Measurements from ENCODE around the gene GPR132.
A peak's percentile ranks its signal among the peaks of the same experiment; 100 is the strongest.
"Not testable (repeated sequence)": the region's sequence is repeated elsewhere in the genome, so short reads cannot be mapped to it uniquely, and the experiment has no call there.

The GPR132 gene

GRCh38 chr14:105059035-105059924, 6.0 kb downstream of the GPR132 start:
- DNase-seq: peak; percentile 49

GRCh38 chr14:105058521-105059034, 6.7 kb downstream of the GPR132 start:
- DNase-seq: no peak

GRCh38 chr14:105056303-105056831, 8.9 kb downstream of the GPR132 start:
- DNase-seq: no peak

GRCh38 chr14:105055736-105056302, 9.4 kb downstream of the GPR132 start:
- no peak for DNase-seq

- DNase-seq: no peak
These were observed 9.9 kb downstream of the GPR132 start for GRCh38 chr14:105055334-105055733.

- no peak for DNase-seq
These were observed 11.2 kb downstream of the GPR132 start for GRCh38 chr14:105053996-105054395.

- no peak for DNase-seq
These were observed 11.8 kb downstream of the GPR132 start for GRCh38 chr14:105053421-105053820.

- DNase-seq: no peak
These were observed 13.1 kb downstream of the GPR132 start for GRCh38 chr14:105052110-105052458.

- DNase-seq: no peak
These were observed 13.8 kb downstream of the GPR132 start for GRCh38 chr14:105051182-105052109.

- DNase-seq: no peak
These were observed 14.7 kb downstream of the GPR132 start for GRCh38 chr14:105050551-105050897.

- no peak for DNase-seq
These were observed 15.3 kb downstream of the GPR132 start for GRCh38 chr14:105049753-105050550.

GRCh38 chr14:105047283-105048016, 17.8 kb downstream of the GPR132 start:
- DNase-seq: no peak

GRCh38 chr14:105046891-105047282, 18.3 kb downstream of the GPR132 start:
- no peak for DNase-seq

- peak; percentile 94 for DNase-seq
These were observed 19.4 kb downstream of the GPR132 start for GRCh38 chr14:105045710-105046326.

GRCh38 chr14:105043641-105044040, 21.6 kb downstream of the GPR132 start:
- DNase-seq: no peak

- DNase-seq: no peak
These were observed 22.4 kb downstream of the GPR132 start for GRCh38 chr14:105042813-105043212.

- no peak for DNase-seq
These were observed 23.1 kb downstream of the GPR132 start for GRCh38 chr14:105041841-105042765.

GRCh38 chr14:105039458-105040205, 25.6 kb downstream of the GPR132 start:
- DNase-seq: no peak

GRCh38 chr14:105035616-105036015, 29.6 kb downstream of the GPR132 start:
- not testable (repeated sequence) for DNase-seq

Data from stimulated activated CD4-positive, alpha-beta T cell treated with anti-CD3 and anti-CD28 coated beads, Interleukin-12 subunit alpha, Interleukin-12 subunit beta, amount 100 ng/mL, for 4 hours (primary cell).